ENCODE results near the gene ZNF423. TPM values are rescaled to one million over a fixed set of nuclear protein-coding genes. Genes with fewer than 3 reads are reported as not detected.

The ZNF423 gene
- total and polyA plus RNA-seq, 2 of the 13 experiments (the other 11 are each of a cell fraction or from before 2014, with no cell fraction given): 0.07 to 0.31 TPM

DNA sequence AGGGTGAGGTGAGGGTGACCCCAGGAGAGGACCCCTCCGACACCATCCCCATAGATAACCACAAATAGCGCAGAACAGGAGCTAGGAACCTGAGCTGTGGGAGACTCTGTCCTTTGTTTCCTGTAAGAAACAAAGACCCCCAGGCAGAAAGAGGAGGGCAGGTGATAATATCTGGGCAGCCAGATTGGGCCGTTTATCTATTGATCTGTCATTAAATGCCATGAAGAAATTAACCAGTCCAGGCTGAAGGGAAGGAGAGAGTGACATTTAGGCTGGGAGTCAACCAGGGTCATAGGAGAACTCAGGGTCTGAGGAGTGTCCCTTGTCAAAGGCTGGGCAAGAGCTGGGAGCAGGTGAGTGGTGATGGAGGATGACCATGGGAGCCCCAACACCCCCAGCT lies 324.5 kb downstream of the ZNF423 start:
- Histone ChIP-seq H3K4me3 (replicated peaks in 1 of 3; ENCODE audit: insufficient read depth in 1 of 3, low read depth in 2 of 3, low read length in 3 of 3) (no peak overlapping the region), H3K27me3 (ENCODE audit: control insufficient read depth in 1 of 2, insufficient read depth in 2 of 2, low read length in 2 of 2) (peaks cover 7 to 25% of the 10 kb centered on the region in 2 experiments; a peak in 4 of 5 replicates), H3K36me3 (replicated peaks in 1 of 2; ENCODE audit: control insufficient read depth in 1 of 2, insufficient read depth in 2 of 2, low read length in 2 of 2) (no peaks in the 10 kb centered on the region), H3K9ac (ENCODE audit: insufficient read depth, low read depth, low read length) (no peak overlapping the region), H2AFZ (ENCODE audit: low read length) (no peak overlapping the region), H3K9me3 (ENCODE audit: low read length) (no peaks in the 10 kb centered on the region), H3K4me1 (ENCODE audit: insufficient read depth, low read length) (no peaks in the 10 kb centered on the region), H4K20me1 (ENCODE audit: insufficient read depth, low read length) (no peaks in the 10 kb centered on the region; the same call in 1 of the 2 replicates), H3K4me2 (ENCODE audit: low read depth, low read length) (no peak overlapping the region), H3K27ac (ENCODE audit: extremely low read length, insufficient read depth, low read length) (no peak overlapping the region), H3K79me2 (ENCODE audit: insufficient read depth, low read length) (no peaks in the 10 kb centered on the region)
- POLR2A ChIA-PET: no interaction called here
- in situ Hi-C loops (cut with HindIII; ENCODE audit: extremely low pct_ligation_motif_present, low pct_unique_long_range_greater_than_20kb) (no loop called here), intact Hi-C loops (cut with micrococcal nuclease; ENCODE audit: unreplicated experiment) (no loop called here)
- CTCF ChIA-PET (ENCODE audit: low intra/inter-chr PET ratio, low total read pairs): no interaction called here
- FAIRE-seq: no peak
- ATAC-seq: no peak
- no peak for TF ChIP-seq TMF1 (CRISPR knock-in tag; IDR thresholded peaks at IDR 0.05; ENCODE audit: low read depth)
- TF ChIP-seq FOXK2 (IDR thresholded peaks at IDR 0.05): no peak
- no peak for TF ChIP-seq NCOR1 (IDR thresholded peaks at IDR 0.05; ENCODE audit: borderline replicate concordance, low read length)
- no peak for TF ChIP-seq BRCA1 (CRISPR knock-in tag; IDR thresholded peaks at IDR 0.05)
- TF ChIP-seq SRY (CRISPR knock-in tag; IDR thresholded peaks at IDR 0.05): no peak
- no peak for TF ChIP-seq THAP11 (CRISPR knock-in tag; IDR thresholded peaks at IDR 0.05)
- TF ChIP-seq, protein P1, sequence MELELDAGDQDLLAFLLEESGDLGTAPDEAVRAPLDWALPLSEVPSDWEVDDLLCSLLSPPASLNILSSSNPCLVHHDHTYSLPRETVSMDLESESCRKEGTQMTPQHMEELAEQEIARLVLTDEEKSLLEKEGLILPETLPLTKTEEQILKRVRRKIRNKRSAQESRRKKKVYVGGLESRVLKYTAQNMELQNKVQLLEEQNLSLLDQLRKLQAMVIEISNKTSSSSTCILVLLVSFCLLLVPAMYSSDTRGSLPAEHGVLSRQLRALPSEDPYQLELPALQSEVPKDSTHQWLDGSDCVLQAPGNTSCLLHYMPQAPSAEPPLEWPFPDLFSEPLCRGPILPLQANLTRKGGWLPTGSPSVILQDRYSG (CRISPR knock-in tag; IDR thresholded peaks at IDR 0.05): no peak
- TF ChIP-seq, protein P2, sequence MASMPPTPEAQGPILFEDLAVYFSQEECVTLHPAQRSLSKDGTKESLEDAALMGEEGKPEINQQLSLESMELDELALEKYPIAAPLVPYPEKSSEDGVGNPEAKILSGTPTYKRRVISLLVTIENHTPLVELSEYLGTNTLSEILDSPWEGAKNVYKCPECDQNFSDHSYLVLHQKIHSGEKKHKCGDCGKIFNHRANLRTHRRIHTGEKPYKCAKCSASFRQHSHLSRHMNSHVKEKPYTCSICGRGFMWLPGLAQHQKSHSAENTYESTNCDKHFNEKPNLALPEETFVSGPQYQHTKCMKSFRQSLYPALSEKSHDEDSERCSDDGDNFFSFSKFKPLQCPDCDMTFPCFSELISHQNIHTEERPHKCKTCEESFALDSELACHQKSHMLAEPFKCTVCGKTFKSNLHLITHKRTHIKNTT (CRISPR knock-in tag; IDR thresholded peaks at IDR 0.05): no peak
- no peak for TF ChIP-seq ZNF180 (CRISPR knock-in tag; IDR thresholded peaks at IDR 0.05; ENCODE audit: borderline replicate concordance, low read depth)
- TF ChIP-seq ZNF572 (CRISPR knock-in tag; IDR thresholded peaks at IDR 0.05): no peak
- no peak for TF ChIP-seq ZNF510 (CRISPR knock-in tag; IDR thresholded peaks at IDR 0.05; ENCODE audit: low read depth)
- TF ChIP-seq HCFC1 (IDR thresholded peaks at IDR 0.05; ENCODE audit: low read depth, low read length): no peak
- TF ChIP-seq, protein P3, sequence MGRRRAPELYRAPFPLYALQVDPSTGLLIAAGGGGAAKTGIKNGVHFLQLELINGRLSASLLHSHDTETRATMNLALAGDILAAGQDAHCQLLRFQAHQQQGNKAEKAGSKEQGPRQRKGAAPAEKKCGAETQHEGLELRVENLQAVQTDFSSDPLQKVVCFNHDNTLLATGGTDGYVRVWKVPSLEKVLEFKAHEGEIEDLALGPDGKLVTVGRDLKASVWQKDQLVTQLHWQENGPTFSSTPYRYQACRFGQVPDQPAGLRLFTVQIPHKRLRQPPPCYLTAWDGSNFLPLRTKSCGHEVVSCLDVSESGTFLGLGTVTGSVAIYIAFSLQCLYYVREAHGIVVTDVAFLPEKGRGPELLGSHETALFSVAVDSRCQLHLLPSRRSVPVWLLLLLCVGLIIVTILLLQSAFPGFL (CRISPR knock-in tag; IDR thresholded peaks at IDR 0.05): no peak
- TF ChIP-seq SMYD3 (CRISPR knock-in tag; IDR thresholded peaks at IDR 0.05): no peak
- TF ChIP-seq, protein P4, sequence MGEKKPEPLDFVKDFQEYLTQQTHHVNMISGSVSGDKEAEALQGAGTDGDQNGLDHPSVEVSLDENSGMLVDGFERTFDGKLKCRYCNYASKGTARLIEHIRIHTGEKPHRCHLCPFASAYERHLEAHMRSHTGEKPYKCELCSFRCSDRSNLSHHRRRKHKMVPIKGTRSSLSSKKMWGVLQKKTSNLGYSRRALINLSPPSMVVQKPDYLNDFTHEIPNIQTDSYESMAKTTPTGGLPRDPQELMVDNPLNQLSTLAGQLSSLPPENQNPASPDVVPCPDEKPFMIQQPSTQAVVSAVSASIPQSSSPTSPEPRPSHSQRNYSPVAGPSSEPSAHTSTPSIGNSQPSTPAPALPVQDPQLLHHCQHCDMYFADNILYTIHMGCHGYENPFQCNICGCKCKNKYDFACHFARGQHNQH (CRISPR knock-in tag; IDR thresholded peaks at IDR 0.05): no peak
- no peak for TF ChIP-seq YY1 (IDR thresholded peaks at IDR 0.05; ENCODE audit: insufficient read depth, insufficient replicate concordance, low read depth, low read length)
- TF ChIP-seq ZBTB1 (CRISPR knock-in tag; IDR thresholded peaks at IDR 0.05; ENCODE audit: borderline replicate concordance): no peak
- no peak for TF ChIP-seq ZNF558 (CRISPR knock-in tag; IDR thresholded peaks at IDR 0.05; ENCODE audit: borderline replicate concordance)
- no peak for TF ChIP-seq ZNF30 (CRISPR knock-in tag; IDR thresholded peaks at IDR 0.05)
- TF ChIP-seq, protein P5, sequence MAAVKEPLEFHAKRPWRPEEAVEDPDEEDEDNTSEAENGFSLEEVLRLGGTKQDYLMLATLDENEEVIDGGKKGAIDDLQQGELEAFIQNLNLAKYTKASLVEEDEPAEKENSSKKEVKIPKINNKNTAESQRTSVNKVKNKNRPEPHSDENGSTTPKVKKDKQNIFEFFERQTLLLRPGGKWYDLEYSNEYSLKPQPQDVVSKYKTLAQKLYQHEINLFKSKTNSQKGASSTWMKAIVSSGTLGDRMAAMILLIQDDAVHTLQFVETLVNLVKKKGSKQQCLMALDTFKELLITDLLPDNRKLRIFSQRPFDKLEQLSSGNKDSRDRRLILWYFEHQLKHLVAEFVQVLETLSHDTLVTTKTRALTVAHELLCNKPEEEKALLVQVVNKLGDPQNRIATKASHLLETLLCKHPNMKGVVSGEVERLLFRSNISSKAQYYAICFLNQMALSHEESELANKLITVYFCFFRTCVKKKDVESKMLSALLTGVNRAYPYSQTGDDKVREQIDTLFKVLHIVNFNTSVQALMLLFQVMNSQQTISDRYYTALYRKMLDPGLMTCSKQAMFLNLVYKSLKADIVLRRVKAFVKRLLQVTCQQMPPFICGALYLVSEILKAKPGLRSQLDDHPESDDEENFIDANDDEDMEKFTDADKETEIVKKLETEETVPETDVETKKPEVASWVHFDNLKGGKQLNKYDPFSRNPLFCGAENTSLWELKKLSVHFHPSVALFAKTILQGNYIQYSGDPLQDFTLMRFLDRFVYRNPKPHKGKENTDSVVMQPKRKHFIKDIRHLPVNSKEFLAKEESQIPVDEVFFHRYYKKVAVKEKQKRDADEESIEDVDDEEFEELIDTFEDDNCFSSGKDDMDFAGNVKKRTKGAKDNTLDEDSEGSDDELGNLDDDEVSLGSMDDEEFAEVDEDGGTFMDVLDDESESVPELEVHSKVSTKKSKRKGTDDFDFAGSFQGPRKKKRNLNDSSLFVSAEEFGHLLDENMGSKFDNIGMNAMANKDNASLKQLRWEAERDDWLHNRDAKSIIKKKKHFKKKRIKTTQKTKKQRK (IDR thresholded peaks at IDR 0.05; ENCODE audit: low read length): no peak
- BruUV-seq (replicated peaks): no TSS peak
- WGBS (ENCODE audit: low lambda C conversion rate): 18% methylated on average over 3 of the region's 3 CpGs
- DNase-seq (ENCODE audit: low spot score): no peak

All from HepG2 (cell line).